Measurements from ENCODE around the gene DNAJB4. TPM values are rescaled to one million over a fixed set of nuclear protein-coding genes. Genes with fewer than 3 reads are reported as not detected.
"Not testable (repeated sequence)": the region's sequence is repeated elsewhere in the genome, so short reads cannot be mapped to it uniquely, and the experiment has no call there.

The DNAJB4 gene
- total RNA-seq, 4 donors from 2014 or later = 38.0 to 70.9 (median 59.1) TPM

GRCh38 chr1:78011050-78011449 lies 6.3 kb downstream of the DNAJB4 start:
- H3K4me3 ChIP-seq = no peak overlapping the region
- no peaks in the 10 kb centered on the region for H3K9me3 ChIP-seq
- H3K27ac ChIP-seq = no peak overlapping the region
- TF ChIP-seq CTCF (IDR thresholded peaks at IDR 0.05) (no peak), POLR2A (IDR thresholded peaks at IDR 0.05) (no peak)
- no peaks in the 10 kb centered on the region for H3K27me3 ChIP-seq
- peaks cover 5 to 7% of the 10 kb centered on the region in 2 donors for H3K4me1 ChIP-seq
- intact Hi-C loops (cut with DNase I; ENCODE audit: low total_unique reads) = no loop called here
- H3K36me3 ChIP-seq = no peaks in the 10 kb centered on the region
- no peak for DNase-seq

- Histone ChIP-seq H3K27ac (no peak overlapping the region), H3K36me3 (no peaks in the 10 kb centered on the region), H3K27me3 (no peaks in the 10 kb centered on the region), H3K9me3 (no peaks in the 10 kb centered on the region), H3K4me1 (peaks cover 0 to 2% of the 10 kb centered on the region in 2 donors), H3K4me3 (no peak overlapping the region)
- TF ChIP-seq POLR2A (IDR thresholded peaks at IDR 0.05) (no peak), CTCF (IDR thresholded peaks at IDR 0.05) (no peak)
- intact Hi-C loops (cut with DNase I; ENCODE audit: low total_unique reads) = no loop called here
- DNase-seq = no peak
Observed at GRCh38 chr1:78015148-78015547, 10.4 kb downstream of the DNAJB4 start.

DNA sequence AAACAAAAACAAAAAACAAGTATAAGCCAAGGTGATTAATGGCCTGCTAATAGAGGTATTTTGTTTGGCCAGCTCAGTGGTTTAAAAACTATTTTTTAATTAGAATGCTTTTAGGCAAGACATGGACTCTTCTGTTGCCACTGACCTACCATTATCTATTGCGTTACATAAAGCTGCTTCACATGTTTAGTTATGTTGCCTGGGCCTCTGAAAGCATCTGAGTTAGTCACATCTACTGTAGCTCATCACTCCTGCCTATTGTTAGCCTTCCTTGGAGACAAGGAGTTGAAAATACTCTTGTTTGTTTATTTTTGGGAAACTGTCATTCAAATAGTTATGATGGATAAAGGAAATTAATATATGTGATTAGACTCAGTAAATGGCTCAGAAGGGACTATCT lies 14.3 kb downstream of the DNAJB4 start:
- no peak overlapping the region for H3K27ac ChIP-seq
- intact Hi-C loops (cut with DNase I; ENCODE audit: low total_unique reads) = no loop called here
- no peak overlapping the region for H3K4me3 ChIP-seq
- H3K27me3 ChIP-seq = no peaks in the 10 kb centered on the region
- no peaks in the 10 kb centered on the region for H3K9me3 ChIP-seq
- H3K4me1 ChIP-seq = no peaks in the 10 kb centered on the region
- no peak for DNase-seq
- no peaks in the 10 kb centered on the region for H3K36me3 ChIP-seq
- TF ChIP-seq CTCF (IDR thresholded peaks at IDR 0.05) (no peak), POLR2A (IDR thresholded peaks at IDR 0.05) (no peak)

DNA sequence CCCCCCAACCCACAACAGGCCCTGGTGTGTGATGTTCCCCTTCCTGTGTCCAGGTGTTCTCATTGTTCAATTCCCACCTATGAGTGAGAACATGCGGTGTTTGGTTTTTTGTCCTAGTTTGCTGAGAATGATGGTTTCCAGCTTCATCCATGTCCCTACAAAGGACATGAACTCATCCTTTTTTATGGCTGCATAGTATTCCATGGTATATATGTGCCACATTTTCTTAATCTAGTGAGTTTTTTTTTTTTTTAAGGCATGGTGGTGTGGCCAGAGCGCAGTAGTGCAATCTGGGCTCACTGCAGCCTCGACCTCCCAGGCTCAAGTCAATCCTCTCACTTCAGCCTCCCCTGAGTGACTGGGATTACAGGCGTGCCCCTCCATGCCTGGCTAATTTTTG lies 16.4 kb downstream of the DNAJB4 start:
- H3K4me1 ChIP-seq; H3K27ac ChIP-seq; H3K36me3 ChIP-seq; intact Hi-C loops (cut with DNase I; ENCODE audit: low total_unique reads); H3K4me3 ChIP-seq; H3K9me3 ChIP-seq; H3K27me3 ChIP-seq; DNase-seq: not testable (repeated sequence)

DNA sequence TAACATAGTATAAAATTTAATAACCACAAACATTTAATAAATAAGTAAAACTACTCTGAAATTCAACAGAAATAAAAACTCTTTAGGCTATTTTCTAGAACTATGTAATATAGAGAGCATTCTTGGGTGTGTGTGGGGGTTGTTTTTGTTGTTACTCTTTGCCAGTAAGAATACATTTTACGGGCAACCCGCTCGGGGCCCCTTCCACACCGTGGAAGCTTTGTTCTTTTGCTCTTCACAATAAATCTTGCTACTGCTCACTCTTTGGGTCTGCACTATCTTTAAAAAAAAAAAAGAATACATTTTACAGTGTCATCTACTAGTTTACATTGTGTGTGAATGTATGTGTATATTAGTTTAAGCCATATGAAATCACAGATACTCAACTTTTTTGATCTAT lies 25.1 kb downstream of the DNAJB4 start:
- TF ChIP-seq CTCF (IDR thresholded peaks at IDR 0.05) (no peak), POLR2A (IDR thresholded peaks at IDR 0.05) (no peak)
- no peaks in the 10 kb centered on the region for H3K4me1 ChIP-seq
- intact Hi-C loops (cut with DNase I; ENCODE audit: low total_unique reads) = no loop called here
- no peak for DNase-seq
- no peaks in the 10 kb centered on the region for H3K9me3 ChIP-seq
- H3K27ac ChIP-seq = no peak overlapping the region
- H3K27me3 ChIP-seq = no peaks in the 10 kb centered on the region
- H3K36me3 ChIP-seq = no peaks in the 10 kb centered on the region
- H3K4me3 ChIP-seq = no peak overlapping the region
